Measurements from ENCODE around the gene KCNH2. TPM values are rescaled to one million over a fixed set of nuclear protein-coding genes. Genes with fewer than 3 reads are reported as not detected.
A peak's percentile ranks its signal among the peaks of the same experiment; 100 is the strongest.

The KCNH2 gene
- total RNA-seq, 1 donor = not detected

GRCh38 chr7:150914966-150915365, 63.2 kb downstream of the KCNH2 start:
- H3K4me3 ChIP-seq (ENCODE audit: insufficient read depth, low read length) = no peak overlapping the region
- no peaks in the 10 kb centered on the region for H4K20me1 ChIP-seq (ENCODE audit: insufficient read depth, low read length)
- no peaks in the 10 kb centered on the region for H3K9me3 ChIP-seq (ENCODE audit: low read depth, low read length)
- DNase-seq (ENCODE audit: insufficient read length, low spot score, missing footprints) = no peak
- H3K36me3 ChIP-seq (ENCODE audit: insufficient read depth, low read length) = no peaks in the 10 kb centered on the region
- TF ChIP-seq CTCF (IDR thresholded peaks at IDR 0.05; ENCODE audit: extremely low read depth, low read depth, low read length) = no peak
- no peak overlapping the region for H2AFZ ChIP-seq (ENCODE audit: low read length)
- H3K27ac ChIP-seq (ENCODE audit: low read depth, low read length) = no peak overlapping the region
- no peaks in the 10 kb centered on the region for H3K4me1 ChIP-seq (ENCODE audit: insufficient read depth, low read length)
- H3K79me2 ChIP-seq (ENCODE audit: insufficient read depth, low read length) = no peaks in the 10 kb centered on the region
- H3K4me2 ChIP-seq (ENCODE audit: insufficient read depth, low read length) = no peak overlapping the region
- H3K27me3 ChIP-seq (ENCODE audit: insufficient read depth, low read length) = peaks cover 15% of the 10 kb centered on the region

- Histone ChIP-seq H3K36me3 (ENCODE audit: insufficient read depth, low read length) (no peaks in the 10 kb centered on the region), H3K4me3 (ENCODE audit: insufficient read depth, low read length) (no peak overlapping the region), H3K27ac (ENCODE audit: low read depth, low read length) (no peak overlapping the region), H3K4me2 (ENCODE audit: insufficient read depth, low read length) (no peak overlapping the region), H3K27me3 (ENCODE audit: insufficient read depth, low read length) (peaks cover 11% of the 10 kb centered on the region), H4K20me1 (ENCODE audit: insufficient read depth, low read length) (no peaks in the 10 kb centered on the region), H2AFZ (ENCODE audit: low read length) (no peak overlapping the region), H3K79me2 (ENCODE audit: insufficient read depth, low read length) (no peaks in the 10 kb centered on the region), H3K9me3 (ENCODE audit: low read depth, low read length) (no peaks in the 10 kb centered on the region), H3K4me1 (ENCODE audit: insufficient read depth, low read length) (no peaks in the 10 kb centered on the region)
- no peak for TF ChIP-seq CTCF (IDR thresholded peaks at IDR 0.05; ENCODE audit: extremely low read depth, low read depth, low read length)
- no peak for DNase-seq (ENCODE audit: insufficient read length, low spot score, missing footprints)
Measured at GRCh38 chr7:150914196-150914595, 63.9 kb downstream of the KCNH2 start.

- no peak for TF ChIP-seq CTCF (IDR thresholded peaks at IDR 0.05; ENCODE audit: extremely low read depth, low read depth, low read length)
- no peak overlapping the region for H2AFZ ChIP-seq (ENCODE audit: low read length)
- no peaks in the 10 kb centered on the region for H3K36me3 ChIP-seq (ENCODE audit: insufficient read depth, low read length)
- H3K4me1 ChIP-seq (ENCODE audit: insufficient read depth, low read length) = no peaks in the 10 kb centered on the region
- H4K20me1 ChIP-seq (ENCODE audit: insufficient read depth, low read length) = no peaks in the 10 kb centered on the region
- H3K79me2 ChIP-seq (ENCODE audit: insufficient read depth, low read length) = no peaks in the 10 kb centered on the region
- no peak overlapping the region for H3K4me3 ChIP-seq (ENCODE audit: insufficient read depth, low read length)
- DNase-seq (ENCODE audit: insufficient read length, low spot score, missing footprints) = peak; percentile 75
- H3K9me3 ChIP-seq (ENCODE audit: low read depth, low read length) = no peaks in the 10 kb centered on the region
- no peak overlapping the region for H3K4me2 ChIP-seq (ENCODE audit: insufficient read depth, low read length)
- H3K27ac ChIP-seq (ENCODE audit: low read depth, low read length) = no peak overlapping the region
- H3K27me3 ChIP-seq (ENCODE audit: insufficient read depth, low read length) = no peaks in the 10 kb centered on the region
Measured at GRCh38 chr7:150912427-150912826, 65.7 kb downstream of the KCNH2 start.

- H3K27me3 ChIP-seq (ENCODE audit: insufficient read depth, low read length) = no peaks in the 10 kb centered on the region
- H3K4me2 ChIP-seq (ENCODE audit: insufficient read depth, low read length) = no peak overlapping the region
- H3K36me3 ChIP-seq (ENCODE audit: insufficient read depth, low read length) = no peaks in the 10 kb centered on the region
- H3K27ac ChIP-seq (ENCODE audit: low read depth, low read length) = no peak overlapping the region
- H4K20me1 ChIP-seq (ENCODE audit: insufficient read depth, low read length) = no peaks in the 10 kb centered on the region
- H3K79me2 ChIP-seq (ENCODE audit: insufficient read depth, low read length) = no peaks in the 10 kb centered on the region
- no peak overlapping the region for H2AFZ ChIP-seq (ENCODE audit: low read length)
- no peaks in the 10 kb centered on the region for H3K4me1 ChIP-seq (ENCODE audit: insufficient read depth, low read length)
- H3K4me3 ChIP-seq (ENCODE audit: insufficient read depth, low read length) = no peak overlapping the region
- H3K9me3 ChIP-seq (ENCODE audit: low read depth, low read length) = no peaks in the 10 kb centered on the region
- no peak for TF ChIP-seq CTCF (IDR thresholded peaks at IDR 0.05; ENCODE audit: extremely low read depth, low read depth, low read length)
- DNase-seq (ENCODE audit: insufficient read length, low spot score, missing footprints) = no peak
Measured at GRCh38 chr7:150911590-150912267, 66.4 kb downstream of the KCNH2 start.

All from osteoblast (primary cell).